Measurements from ENCODE around the gene UGGT2. TPM values are rescaled to one million over a fixed set of nuclear protein-coding genes. Genes with fewer than 3 reads are reported as not detected.

Gene UGGT2
- total and polyA plus RNA-seq, 9 of the 15 experiments (the other 6 are each of a cell fraction or from before 2014, with no cell fraction given): 3.5 to 24.5 (median 18.3) TPM

DNA sequence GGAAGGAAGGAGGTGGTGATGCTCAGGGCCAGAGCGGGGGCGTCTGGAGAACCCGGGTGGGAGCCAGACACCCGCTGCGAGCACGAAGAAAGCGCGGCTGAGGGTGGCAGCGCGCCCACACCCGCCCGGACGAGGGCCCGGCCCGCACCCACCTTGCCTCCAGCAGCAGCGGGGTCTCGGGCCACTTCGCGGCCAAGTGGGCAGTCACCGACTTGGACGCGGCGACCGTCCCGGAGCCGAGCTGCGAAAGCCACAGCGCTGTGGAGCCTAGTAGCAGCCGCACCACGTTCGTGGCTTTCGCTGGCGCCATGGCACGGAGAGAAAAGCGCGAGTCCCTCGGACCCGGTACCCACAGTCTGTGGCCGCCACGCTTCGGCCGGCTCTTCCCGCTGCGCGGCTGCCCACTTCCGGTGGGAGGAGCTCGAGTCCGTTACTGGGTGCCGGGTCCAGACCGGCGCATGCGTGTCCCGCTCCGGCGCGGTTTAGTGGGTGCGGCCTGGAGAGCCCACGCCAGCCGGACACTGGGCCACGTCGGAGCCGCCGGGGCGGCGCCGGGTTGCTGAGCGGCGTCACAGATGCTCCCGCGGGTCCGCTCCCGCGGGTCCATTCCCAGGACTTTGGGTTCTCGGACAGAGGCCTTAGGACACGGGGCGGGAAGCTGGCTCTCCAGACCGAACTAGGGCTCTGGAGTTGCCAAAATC lies at the start of gene UGGT2 (continued):
- TF ChIP-seq EGR1 (conservative IDR thresholded peaks at IDR 0.05): peak; percentile 83
- no peak for TF ChIP-seq GATAD2A (IDR thresholded peaks at IDR 0.05)
- TF ChIP-seq, protein P1, sequence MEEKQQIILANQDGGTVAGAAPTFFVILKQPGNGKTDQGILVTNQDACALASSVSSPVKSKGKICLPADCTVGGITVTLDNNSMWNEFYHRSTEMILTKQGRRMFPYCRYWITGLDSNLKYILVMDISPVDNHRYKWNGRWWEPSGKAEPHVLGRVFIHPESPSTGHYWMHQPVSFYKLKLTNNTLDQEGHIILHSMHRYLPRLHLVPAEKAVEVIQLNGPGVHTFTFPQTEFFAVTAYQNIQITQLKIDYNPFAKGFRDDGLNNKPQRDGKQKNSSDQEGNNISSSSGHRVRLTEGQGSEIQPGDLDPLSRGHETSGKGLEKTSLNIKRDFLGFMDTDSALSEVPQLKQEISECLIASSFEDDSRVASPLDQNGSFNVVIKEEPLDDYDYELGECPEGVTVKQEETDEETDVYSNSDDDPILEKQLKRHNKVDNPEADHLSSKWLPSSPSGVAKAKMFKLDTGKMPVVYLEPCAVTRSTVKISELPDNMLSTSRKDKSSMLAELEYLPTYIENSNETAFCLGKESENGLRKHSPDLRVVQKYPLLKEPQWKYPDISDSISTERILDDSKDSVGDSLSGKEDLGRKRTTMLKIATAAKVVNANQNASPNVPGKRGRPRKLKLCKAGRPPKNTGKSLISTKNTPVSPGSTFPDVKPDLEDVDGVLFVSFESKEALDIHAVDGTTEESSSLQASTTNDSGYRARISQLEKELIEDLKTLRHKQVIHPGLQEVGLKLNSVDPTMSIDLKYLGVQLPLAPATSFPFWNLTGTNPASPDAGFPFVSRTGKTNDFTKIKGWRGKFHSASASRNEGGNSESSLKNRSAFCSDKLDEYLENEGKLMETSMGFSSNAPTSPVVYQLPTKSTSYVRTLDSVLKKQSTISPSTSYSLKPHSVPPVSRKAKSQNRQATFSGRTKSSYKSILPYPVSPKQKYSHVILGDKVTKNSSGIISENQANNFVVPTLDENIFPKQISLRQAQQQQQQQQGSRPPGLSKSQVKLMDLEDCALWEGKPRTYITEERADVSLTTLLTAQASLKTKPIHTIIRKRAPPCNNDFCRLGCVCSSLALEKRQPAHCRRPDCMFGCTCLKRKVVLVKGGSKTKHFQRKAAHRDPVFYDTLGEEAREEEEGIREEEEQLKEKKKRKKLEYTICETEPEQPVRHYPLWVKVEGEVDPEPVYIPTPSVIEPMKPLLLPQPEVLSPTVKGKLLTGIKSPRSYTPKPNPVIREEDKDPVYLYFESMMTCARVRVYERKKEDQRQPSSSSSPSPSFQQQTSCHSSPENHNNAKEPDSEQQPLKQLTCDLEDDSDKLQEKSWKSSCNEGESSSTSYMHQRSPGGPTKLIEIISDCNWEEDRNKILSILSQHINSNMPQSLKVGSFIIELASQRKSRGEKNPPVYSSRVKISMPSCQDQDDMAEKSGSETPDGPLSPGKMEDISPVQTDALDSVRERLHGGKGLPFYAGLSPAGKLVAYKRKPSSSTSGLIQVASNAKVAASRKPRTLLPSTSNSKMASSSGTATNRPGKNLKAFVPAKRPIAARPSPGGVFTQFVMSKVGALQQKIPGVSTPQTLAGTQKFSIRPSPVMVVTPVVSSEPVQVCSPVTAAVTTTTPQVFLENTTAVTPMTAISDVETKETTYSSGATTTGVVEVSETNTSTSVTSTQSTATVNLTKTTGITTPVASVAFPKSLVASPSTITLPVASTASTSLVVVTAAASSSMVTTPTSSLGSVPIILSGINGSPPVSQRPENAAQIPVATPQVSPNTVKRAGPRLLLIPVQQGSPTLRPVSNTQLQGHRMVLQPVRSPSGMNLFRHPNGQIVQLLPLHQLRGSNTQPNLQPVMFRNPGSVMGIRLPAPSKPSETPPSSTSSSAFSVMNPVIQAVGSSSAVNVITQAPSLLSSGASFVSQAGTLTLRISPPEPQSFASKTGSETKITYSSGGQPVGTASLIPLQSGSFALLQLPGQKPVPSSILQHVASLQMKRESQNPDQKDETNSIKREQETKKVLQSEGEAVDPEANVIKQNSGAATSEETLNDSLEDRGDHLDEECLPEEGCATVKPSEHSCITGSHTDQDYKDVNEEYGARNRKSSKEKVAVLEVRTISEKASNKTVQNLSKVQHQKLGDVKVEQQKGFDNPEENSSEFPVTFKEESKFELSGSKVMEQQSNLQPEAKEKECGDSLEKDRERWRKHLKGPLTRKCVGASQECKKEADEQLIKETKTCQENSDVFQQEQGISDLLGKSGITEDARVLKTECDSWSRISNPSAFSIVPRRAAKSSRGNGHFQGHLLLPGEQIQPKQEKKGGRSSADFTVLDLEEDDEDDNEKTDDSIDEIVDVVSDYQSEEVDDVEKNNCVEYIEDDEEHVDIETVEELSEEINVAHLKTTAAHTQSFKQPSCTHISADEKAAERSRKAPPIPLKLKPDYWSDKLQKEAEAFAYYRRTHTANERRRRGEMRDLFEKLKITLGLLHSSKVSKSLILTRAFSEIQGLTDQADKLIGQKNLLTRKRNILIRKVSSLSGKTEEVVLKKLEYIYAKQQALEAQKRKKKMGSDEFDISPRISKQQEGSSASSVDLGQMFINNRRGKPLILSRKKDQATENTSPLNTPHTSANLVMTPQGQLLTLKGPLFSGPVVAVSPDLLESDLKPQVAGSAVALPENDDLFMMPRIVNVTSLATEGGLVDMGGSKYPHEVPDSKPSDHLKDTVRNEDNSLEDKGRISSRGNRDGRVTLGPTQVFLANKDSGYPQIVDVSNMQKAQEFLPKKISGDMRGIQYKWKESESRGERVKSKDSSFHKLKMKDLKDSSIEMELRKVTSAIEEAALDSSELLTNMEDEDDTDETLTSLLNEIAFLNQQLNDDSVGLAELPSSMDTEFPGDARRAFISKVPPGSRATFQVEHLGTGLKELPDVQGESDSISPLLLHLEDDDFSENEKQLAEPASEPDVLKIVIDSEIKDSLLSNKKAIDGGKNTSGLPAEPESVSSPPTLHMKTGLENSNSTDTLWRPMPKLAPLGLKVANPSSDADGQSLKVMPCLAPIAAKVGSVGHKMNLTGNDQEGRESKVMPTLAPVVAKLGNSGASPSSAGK (IDR thresholded peaks at IDR 0.05): peak; percentile 74
- peak; percentile 81; the same call in 1 of the 2 replicates for TF ChIP-seq EP400 (IDR thresholded peaks at IDR 0.05)
- TF ChIP-seq ZFX (CRISPR knock-in tag; IDR thresholded peaks at IDR 0.05): peak; percentile 90
- peak; percentile 55; the same call in 1 of the 2 replicates for TF ChIP-seq MBD2 (IDR thresholded peaks at IDR 0.05; ENCODE audit: borderline replicate concordance, low read depth)
- TF ChIP-seq ATF1 (CRISPR knock-in tag; IDR thresholded peaks at IDR 0.05): no peak
- peak; percentile 63; the same call in 1 of the 2 replicates for TF ChIP-seq ATF1 (tag; IDR thresholded peaks at IDR 0.05)
- TF ChIP-seq, protein P2, sequence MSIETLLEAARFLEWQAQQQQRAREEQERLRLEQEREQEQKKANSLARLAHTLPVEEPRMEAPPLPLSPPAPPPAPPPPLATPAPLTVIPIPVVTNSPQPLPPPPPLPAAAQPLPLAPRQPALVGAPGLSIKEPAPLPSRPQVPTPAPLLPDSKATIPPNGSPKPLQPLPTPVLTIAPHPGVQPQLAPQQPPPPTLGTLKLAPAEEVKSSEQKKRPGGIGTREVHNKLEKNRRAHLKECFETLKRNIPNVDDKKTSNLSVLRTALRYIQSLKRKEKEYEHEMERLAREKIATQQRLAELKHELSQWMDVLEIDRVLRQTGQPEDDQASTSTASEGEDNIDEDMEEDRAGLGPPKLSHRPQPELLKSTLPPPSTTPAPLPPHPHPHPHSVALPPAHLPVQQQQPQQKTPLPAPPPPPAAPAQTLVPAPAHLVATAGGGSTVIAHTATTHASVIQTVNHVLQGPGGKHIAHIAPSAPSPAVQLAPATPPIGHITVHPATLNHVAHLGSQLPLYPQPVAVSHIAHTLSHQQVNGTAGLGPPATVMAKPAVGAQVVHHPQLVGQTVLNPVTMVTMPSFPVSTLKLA (conservative IDR thresholded peaks at IDR 0.05): peak; percentile 29 to 76; a peak in 2 of 4 replicates
- peak; percentile 46; the same call in 1 of the 2 replicates for TF ChIP-seq SIN3B (IDR thresholded peaks at IDR 0.05; ENCODE audit: low read depth)
- TF ChIP-seq, protein P3, sequence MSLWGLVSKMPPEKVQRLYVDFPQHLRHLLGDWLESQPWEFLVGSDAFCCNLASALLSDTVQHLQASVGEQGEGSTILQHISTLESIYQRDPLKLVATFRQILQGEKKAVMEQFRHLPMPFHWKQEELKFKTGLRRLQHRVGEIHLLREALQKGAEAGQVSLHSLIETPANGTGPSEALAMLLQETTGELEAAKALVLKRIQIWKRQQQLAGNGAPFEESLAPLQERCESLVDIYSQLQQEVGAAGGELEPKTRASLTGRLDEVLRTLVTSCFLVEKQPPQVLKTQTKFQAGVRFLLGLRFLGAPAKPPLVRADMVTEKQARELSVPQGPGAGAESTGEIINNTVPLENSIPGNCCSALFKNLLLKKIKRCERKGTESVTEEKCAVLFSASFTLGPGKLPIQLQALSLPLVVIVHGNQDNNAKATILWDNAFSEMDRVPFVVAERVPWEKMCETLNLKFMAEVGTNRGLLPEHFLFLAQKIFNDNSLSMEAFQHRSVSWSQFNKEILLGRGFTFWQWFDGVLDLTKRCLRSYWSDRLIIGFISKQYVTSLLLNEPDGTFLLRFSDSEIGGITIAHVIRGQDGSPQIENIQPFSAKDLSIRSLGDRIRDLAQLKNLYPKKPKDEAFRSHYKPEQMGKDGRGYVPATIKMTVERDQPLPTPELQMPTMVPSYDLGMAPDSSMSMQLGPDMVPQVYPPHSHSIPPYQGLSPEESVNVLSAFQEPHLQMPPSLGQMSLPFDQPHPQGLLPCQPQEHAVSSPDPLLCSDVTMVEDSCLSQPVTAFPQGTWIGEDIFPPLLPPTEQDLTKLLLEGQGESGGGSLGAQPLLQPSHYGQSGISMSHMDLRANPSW (CRISPR knock-in tag; IDR thresholded peaks at IDR 0.05): no peak
- TF ChIP-seq ELF2 (CRISPR knock-in tag; IDR thresholded peaks at IDR 0.05): peak; percentile 60
